ENCODE results near the gene TMEM25. TPM values are rescaled to one million over a fixed set of nuclear protein-coding genes. Genes with fewer than 3 reads are reported as not detected.
"Not testable (repeated sequence)": the region's sequence is repeated elsewhere in the genome, so short reads cannot be mapped to it uniquely, and the experiment has no call there.

TMEM25 gene
- polyA plus RNA-seq, 4 donors, result 49.7 to 128 (median 82.8) TPM

GRCh38 chr11:118545533-118545932 lies 14.5 kb downstream of the TMEM25 start:
- peaks cover 4 to 60% (median 7%) of the 10 kb centered on the region in 3 donors for H3K36me3 ChIP-seq (ENCODE audit: control insufficient read depth in 3 of 3, insufficient read depth in 2 of 3, low read depth in 1 of 3, low read length in 3 of 3)
- no peaks in the 10 kb centered on the region for H3K4me1 ChIP-seq (ENCODE audit: control insufficient read depth in 3 of 3, insufficient read depth in 2 of 3, low read depth in 1 of 3, low read length in 2 of 3)
- WGBS, 3 donors, result 78 to 88% (median 86%) methylated on average over 5 of the region's 5 CpGs
- DNase-seq, result no peak
- no peak overlapping the region for H3K27ac ChIP-seq (ENCODE audit: low read depth in 1 of 3, low read length in 2 of 3)
- H3K27me3 ChIP-seq (ENCODE audit: control insufficient read depth in 3 of 3, insufficient read depth in 3 of 3, low read length in 3 of 3), result no peaks in the 10 kb centered on the region
- H3K9me3 ChIP-seq (ENCODE audit: control insufficient read depth in 2 of 2, insufficient read depth in 1 of 2, low read depth in 1 of 2, low read length in 1 of 2), result no peaks in the 10 kb centered on the region
- no peak for FAIRE-seq
- H3K4me3 ChIP-seq (ENCODE audit: low read depth in 1 of 3, low read length in 3 of 3), result no peak overlapping the region

GRCh38 chr11:118547132-118547531 lies 16.1 kb downstream of the TMEM25 start:
- DNase-seq (no peak), FAIRE-seq (no peak)
- 64 to 77% (median 73%) methylated on average over 2 of the region's 2 CpGs for WGBS, 3 donors
- no peaks in the 10 kb centered on the region for H3K27me3 ChIP-seq (ENCODE audit: control insufficient read depth in 3 of 3, insufficient read depth in 3 of 3, low read length in 3 of 3)
- H3K9me3 ChIP-seq (ENCODE audit: control insufficient read depth in 2 of 2, insufficient read depth in 1 of 2, low read depth in 1 of 2, low read length in 1 of 2), result no peaks in the 10 kb centered on the region
- no peaks in the 10 kb centered on the region for H3K4me1 ChIP-seq (ENCODE audit: control insufficient read depth in 3 of 3, insufficient read depth in 2 of 3, low read depth in 1 of 3, low read length in 2 of 3)
- H3K36me3 ChIP-seq (ENCODE audit: control insufficient read depth in 3 of 3, insufficient read depth in 2 of 3, low read depth in 1 of 3, low read length in 3 of 3), result peaks cover 4 to 63% (median 12%) of the 10 kb centered on the region in 3 donors
- H3K27ac ChIP-seq (ENCODE audit: low read depth in 1 of 3, low read length in 2 of 3), result no peak overlapping the region
- H3K4me3 ChIP-seq (ENCODE audit: low read depth in 1 of 3, low read length in 3 of 3), result no peak overlapping the region

DNA sequence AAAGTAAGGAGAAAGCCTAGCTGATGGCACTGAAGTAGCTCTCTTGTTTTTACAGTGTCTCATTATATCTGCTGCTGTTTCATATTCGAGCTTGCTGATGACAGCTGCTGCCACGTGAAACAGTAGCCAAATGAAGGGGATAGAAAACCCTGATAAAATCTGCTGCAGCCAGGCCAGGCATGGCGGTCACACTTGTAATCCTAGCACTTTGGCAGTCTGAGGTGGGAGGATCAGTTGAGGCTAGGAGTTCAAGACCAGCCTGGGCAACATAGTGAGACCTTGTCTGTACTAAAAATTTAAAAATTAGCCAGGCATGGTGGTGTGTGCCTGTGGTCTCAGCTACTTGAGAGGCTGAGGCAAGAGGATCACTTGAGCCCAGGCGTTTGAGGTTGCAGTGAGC lies 21.3 kb downstream of the TMEM25 start:
- FAIRE-seq, result no peak
- no peaks in the 10 kb centered on the region for H3K27me3 ChIP-seq (ENCODE audit: control insufficient read depth in 3 of 3, insufficient read depth in 3 of 3, low read length in 3 of 3)
- H3K27ac ChIP-seq (ENCODE audit: low read depth in 1 of 3, low read length in 2 of 3), result no peak overlapping the region
- H3K9me3 ChIP-seq (ENCODE audit: control insufficient read depth in 2 of 2, insufficient read depth in 1 of 2, low read depth in 1 of 2, low read length in 1 of 2), result no peaks in the 10 kb centered on the region
- WGBS, 3 donors, result 85 to 91% (median 85%) methylated on average over 4 of the region's 4 CpGs
- H3K36me3 ChIP-seq (ENCODE audit: control insufficient read depth in 3 of 3, insufficient read depth in 2 of 3, low read depth in 1 of 3, low read length in 3 of 3), result peaks cover 2 to 51% (median 11%) of the 10 kb centered on the region in 3 donors
- no peak for DNase-seq
- no peaks in the 10 kb centered on the region for H3K4me1 ChIP-seq (ENCODE audit: control insufficient read depth in 3 of 3, insufficient read depth in 2 of 3, low read depth in 1 of 3, low read length in 2 of 3)
- H3K4me3 ChIP-seq (ENCODE audit: low read depth in 1 of 3, low read length in 3 of 3), result no peak overlapping the region

GRCh38 chr11:118560806-118561205 lies 29.8 kb downstream of the TMEM25 start:
- H3K36me3 ChIP-seq (ENCODE audit: control insufficient read depth in 3 of 3, insufficient read depth in 2 of 3, low read depth in 1 of 3, low read length in 3 of 3), result peaks cover 2 to 18% (median 2%) of the 10 kb centered on the region in 3 donors
- peaks cover 0 to 3% (median 3%) of the 10 kb centered on the region in 3 donors for H3K4me1 ChIP-seq (ENCODE audit: control insufficient read depth in 3 of 3, insufficient read depth in 2 of 3, low read depth in 1 of 3, low read length in 2 of 3)
- H3K9me3 ChIP-seq (ENCODE audit: control insufficient read depth in 2 of 2, insufficient read depth in 1 of 2, low read depth in 1 of 2, low read length in 1 of 2), result no peaks in the 10 kb centered on the region
- no peak overlapping the region for H3K27ac ChIP-seq (ENCODE audit: low read depth in 1 of 3, low read length in 2 of 3)
- no peaks in the 10 kb centered on the region for H3K27me3 ChIP-seq (ENCODE audit: control insufficient read depth in 3 of 3, insufficient read depth in 3 of 3, low read length in 3 of 3)
- no peak overlapping the region for H3K4me3 ChIP-seq (ENCODE audit: low read depth in 1 of 3, low read length in 3 of 3)
- WGBS, 3 donors, result 91 to 92% (median 91%) methylated on average over 4 of the region's 4 CpGs
- no peak for FAIRE-seq
- DNase-seq, result no peak

GRCh38 chr11:118565051-118565450 lies 34.1 kb downstream of the TMEM25 start:
- 43 to 56% (median 52%) methylated on average over 5 of the region's 5 CpGs for WGBS, 3 donors
- H3K27ac ChIP-seq (ENCODE audit: low read depth in 1 of 3, low read length in 2 of 3), result peak overlapping the region in 1 of 3 donors; percentile 64
- DNase-seq, result peak in 1 of 2 donors; percentile 9

GRCh38 chr11:118569670-118570069 lies 38.7 kb downstream of the TMEM25 start:
- peaks cover 0 to 1% (median 0%) of the 10 kb centered on the region in 3 donors for H3K36me3 ChIP-seq (ENCODE audit: control insufficient read depth in 3 of 3, insufficient read depth in 2 of 3, low read depth in 1 of 3, low read length in 3 of 3)
- no peak for FAIRE-seq
- H3K4me3 ChIP-seq (ENCODE audit: low read depth in 1 of 3, low read length in 3 of 3), result no peak overlapping the region
- 57 to 80% (median 67%) methylated on average over 2 of the region's 2 CpGs for WGBS, 3 donors
- no peaks in the 10 kb centered on the region for H3K9me3 ChIP-seq (ENCODE audit: control insufficient read depth in 2 of 2, insufficient read depth in 1 of 2, low read depth in 1 of 2, low read length in 1 of 2)
- H3K4me1 ChIP-seq (ENCODE audit: control insufficient read depth in 3 of 3, insufficient read depth in 2 of 3, low read depth in 1 of 3, low read length in 2 of 3), result peaks cover under 1 to 7% (median 6%) of the 10 kb centered on the region in 3 donors
- no peak for DNase-seq
- H3K27me3 ChIP-seq (ENCODE audit: control insufficient read depth in 3 of 3, insufficient read depth in 3 of 3, low read length in 3 of 3), result no peaks in the 10 kb centered on the region
- no peak overlapping the region for H3K27ac ChIP-seq (ENCODE audit: low read depth in 1 of 3, low read length in 2 of 3)

More at GRCh38 chr11:118565051-118565450, 34.1 kb downstream of the TMEM25 start:
- peaks cover 0 to 3% (median 3%) of the 10 kb centered on the region in 3 donors for H3K4me1 ChIP-seq (ENCODE audit: control insufficient read depth in 3 of 3, insufficient read depth in 2 of 3, low read depth in 1 of 3, low read length in 2 of 3)
- peak overlapping the region in 1 of 3 donors; percentile 6 for H3K4me3 ChIP-seq (ENCODE audit: low read depth in 1 of 3, low read length in 3 of 3)
- no peaks in the 10 kb centered on the region for H3K9me3 ChIP-seq (ENCODE audit: control insufficient read depth in 2 of 2, insufficient read depth in 1 of 2, low read depth in 1 of 2, low read length in 1 of 2)
- FAIRE-seq, result no peak
- no peaks in the 10 kb centered on the region for H3K27me3 ChIP-seq (ENCODE audit: control insufficient read depth in 3 of 3, insufficient read depth in 3 of 3, low read length in 3 of 3)
- H3K36me3 ChIP-seq (ENCODE audit: control insufficient read depth in 3 of 3, insufficient read depth in 2 of 3, low read depth in 1 of 3, low read length in 3 of 3), result peaks cover 0 to 2% (median 0%) of the 10 kb centered on the region in 3 donors

- no peak for FAIRE-seq
- peaks cover 2 to 5% (median 5%) of the 10 kb centered on the region in 3 donors for H3K4me1 ChIP-seq (ENCODE audit: control insufficient read depth in 3 of 3, insufficient read depth in 2 of 3, low read depth in 1 of 3, low read length in 2 of 3)
These were observed 39.8 kb downstream of the TMEM25 start for GRCh38 chr11:118570787-118571186.

GRCh38 chr11:118571701-118572060 lies 40.7 kb downstream of the TMEM25 start:
- Histone ChIP-seq H3K4me3 (ENCODE audit: low read depth in 1 of 3, low read length in 3 of 3) (peak overlapping the region in 2 of 3 donors; percentile 82 to 99), H3K27ac (ENCODE audit: low read depth in 1 of 3, low read length in 2 of 3) (peak overlapping the region; percentile 96 to 99 (median 98))
- WGBS, 3 donors, result 7 to 25% (median 9%) methylated on average over 15 of the region's 15 CpGs
- peak in 1 of 2 donors; percentile 38 for DNase-seq
- H3K4me1 ChIP-seq (ENCODE audit: control insufficient read depth in 3 of 3, insufficient read depth in 2 of 3, low read depth in 1 of 3, low read length in 2 of 3); H3K9me3 ChIP-seq (ENCODE audit: control insufficient read depth in 2 of 2, insufficient read depth in 1 of 2, low read depth in 1 of 2, low read length in 1 of 2); H3K27me3 ChIP-seq (ENCODE audit: control insufficient read depth in 3 of 3, insufficient read depth in 3 of 3, low read length in 3 of 3); FAIRE-seq; H3K36me3 ChIP-seq (ENCODE audit: control insufficient read depth in 3 of 3, insufficient read depth in 2 of 3, low read depth in 1 of 3, low read length in 3 of 3): not testable (repeated sequence)

More at GRCh38 chr11:118570787-118571186, 39.8 kb downstream of the TMEM25 start:
- Histone ChIP-seq H3K27me3 (ENCODE audit: control insufficient read depth in 3 of 3, insufficient read depth in 3 of 3, low read length in 3 of 3) (no peaks in the 10 kb centered on the region), H3K9me3 (ENCODE audit: control insufficient read depth in 2 of 2, insufficient read depth in 1 of 2, low read depth in 1 of 2, low read length in 1 of 2) (no peaks in the 10 kb centered on the region), H3K36me3 (ENCODE audit: control insufficient read depth in 3 of 3, insufficient read depth in 2 of 3, low read depth in 1 of 3, low read length in 3 of 3) (peaks cover 0 to 2% (median 0%) of the 10 kb centered on the region in 3 donors), H3K4me3 (ENCODE audit: low read depth in 1 of 3, low read length in 3 of 3) (no peak overlapping the region), H3K27ac (ENCODE audit: low read depth in 1 of 3, low read length in 2 of 3) (no peak overlapping the region)
- DNase-seq, result no peak
- WGBS, 3 donors, result 86 to 95% (median 90%) methylated on average over 1 of the region's 1 CpG

Data from small intestine (tissue), 7 donors.